Measurements from ENCODE around the gene OR7D2. TPM values are rescaled to one million over a fixed set of nuclear protein-coding genes. Genes with fewer than 3 reads are reported as not detected.

The OR7D2 gene
- not detected in 5 replicates for total RNA-seq (2022; extraction: Qiagen RNA extraction; ENCODE audit: low read depth)

DNA sequence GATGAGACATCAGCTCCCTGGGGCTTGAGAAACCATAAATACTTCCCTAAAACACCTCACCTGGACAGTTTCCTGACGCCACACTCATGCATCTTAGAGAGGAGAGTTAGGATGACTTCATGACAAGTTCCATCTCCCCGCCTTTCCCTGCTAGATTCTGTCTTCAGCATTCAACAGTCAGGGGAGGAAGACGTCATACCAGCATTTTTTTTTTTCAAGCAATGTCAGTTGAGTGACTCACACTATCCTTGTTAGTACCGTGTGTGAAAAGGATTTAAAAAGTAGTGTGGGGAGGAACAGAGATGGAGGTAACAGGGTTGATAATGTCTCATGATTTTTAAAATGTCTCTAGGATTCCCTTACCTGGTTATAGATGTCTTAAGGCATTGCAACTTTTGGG lies at the start of gene OR7D2:
Gene OR7D2, plus strand, starts transcription at position 79 of the 400 bp plus-strand sequence. CDS start 6,803 bp downstream, outside the sequence.

DNA sequence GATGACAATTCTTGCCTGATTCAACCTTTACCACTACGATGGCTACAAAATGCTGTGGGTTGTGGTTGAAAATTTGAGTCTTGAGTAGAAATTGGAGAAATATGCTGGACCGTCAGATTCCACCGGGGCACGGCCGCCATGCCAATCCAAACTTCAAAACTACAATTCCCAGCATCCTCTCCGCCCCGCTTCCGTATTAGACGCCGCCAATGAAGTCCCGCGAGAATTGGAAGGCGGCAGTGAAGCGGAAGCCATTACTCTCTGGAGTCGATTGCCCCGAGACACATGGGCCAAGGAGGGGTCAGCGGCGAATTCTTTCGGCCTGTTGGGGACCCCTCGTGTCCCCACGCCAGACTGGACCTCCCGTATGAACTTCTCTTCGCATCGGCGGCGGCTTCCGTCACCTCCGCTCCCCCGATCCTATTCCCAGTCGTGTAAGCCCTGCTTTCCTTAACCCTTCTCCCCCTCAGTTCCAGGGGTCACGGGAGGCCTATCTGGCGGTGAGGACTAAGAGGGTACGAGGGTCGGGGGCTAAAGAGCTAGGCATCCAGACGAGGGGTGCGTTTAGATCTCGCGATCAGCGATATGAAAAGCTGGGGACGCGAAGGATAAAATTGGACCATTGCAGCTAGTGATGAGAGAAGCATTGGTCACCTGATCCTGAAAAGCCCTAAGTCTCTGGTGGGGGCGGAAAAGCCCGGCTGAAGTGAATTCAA lies 38.5 kb upstream of the OR7D2 start, which contains the start of gene ZNF317:
Gene ZNF317, plus strand, starts transcription at position 239 of the 716 bp plus-strand sequence. CDS start 15,620 bp downstream, outside the sequence.

DNA sequence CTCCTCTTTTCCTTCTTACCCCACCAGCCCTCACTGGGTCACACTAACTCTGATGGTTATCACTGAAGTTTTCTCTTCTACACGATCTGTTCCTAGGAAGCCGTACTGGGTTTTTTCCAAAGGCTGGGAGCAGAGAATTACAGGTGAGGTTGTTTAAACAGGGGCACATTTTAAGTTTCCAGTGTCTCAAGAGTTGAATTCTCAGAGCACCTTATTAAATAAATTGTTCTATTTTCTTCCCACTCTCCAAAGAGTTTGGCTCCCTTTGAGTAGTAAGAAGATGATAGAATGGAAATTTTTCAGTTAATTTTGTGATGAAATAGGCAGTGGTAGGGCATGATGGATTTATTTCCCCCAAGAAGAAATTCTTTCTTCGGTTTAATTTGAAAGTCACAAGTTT lies 40.7 kb downstream of the OR7D2 start, which contains the start of gene OR7D4:
Gene OR7D4, minus strand, starts transcription at position 101 of the 400 bp plus-strand sequence. CDS start 4,752 bp downstream, outside the sequence.

Other genes starting within 250 kb of the OR7D2 start
- 0.02 to 0.08 TPM (median 0.03 TPM) in 5 replicates for gene MUC16, start 168.6 kb upstream of the OR7D2 start, total RNA-seq (2022; extraction: Qiagen RNA extraction; ENCODE audit: low read depth)
- gene OR1M1, start 91.9 kb upstream of the OR7D2 start, total RNA-seq (2022; extraction: Qiagen RNA extraction; ENCODE audit: low read depth): not detected in 5 replicates
- not detected in 5 replicates for gene OR7G2, start 71.5 kb upstream of the OR7D2 start, total RNA-seq (2022; extraction: Qiagen RNA extraction; ENCODE audit: low read depth)
- gene OR7G1, start 63.2 kb upstream of the OR7D2 start, total RNA-seq (2022; extraction: Qiagen RNA extraction; ENCODE audit: low read depth): not detected in 5 replicates
- gene OR7G3, start 52.0 kb upstream of the OR7D2 start, total RNA-seq (2022; extraction: Qiagen RNA extraction; ENCODE audit: low read depth): not detected in 5 replicates
- 18.9 to 21.2 TPM (median 19.5 TPM) in 5 replicates for gene ZNF317, start 38.6 kb upstream of the OR7D2 start, total RNA-seq (2022; extraction: Qiagen RNA extraction; ENCODE audit: low read depth)
- gene OR7D4, start 40.6 kb downstream of the OR7D2 start, total RNA-seq (2022; extraction: Qiagen RNA extraction; ENCODE audit: low read depth): not detected in 5 replicates
- gene OR7E24, start 72.0 kb downstream of the OR7D2 start, total RNA-seq (2022; extraction: Qiagen RNA extraction; ENCODE audit: low read depth): not detected in 5 replicates
- 0.36 to 1.7 TPM (median 0.87 TPM) in 5 replicates for gene ZNF699, start 130.9 kb downstream of the OR7D2 start, total RNA-seq (2022; extraction: Qiagen RNA extraction; ENCODE audit: low read depth)
- gene ZNF559, start 145.2 kb downstream of the OR7D2 start, total RNA-seq (2022; extraction: Qiagen RNA extraction; ENCODE audit: low read depth): 5.3 to 7.8 TPM (median 5.7 TPM) in 5 replicates
- 0.36 to 1.1 TPM (median 0.92 TPM) in 5 replicates for gene ZNF177, start 184.0 kb downstream of the OR7D2 start, total RNA-seq (2022; extraction: Qiagen RNA extraction; ENCODE audit: low read depth)